Suprapubic skin (tissue), 3 donors: ENCODE measurements around the gene TMEM179.

Experiments
- CTCF ChIP-seq, 2 donors: fragments of 200-600 bp in 1 of 2; fragments of 450-650 bp in 1 of 2; sonication (generic) in 1 of 2; IDR thresholded peaks; one replicate each; pipeline ENCODE4 v1.5.1; 2016 to 2019; ENCODE audit warnings: antibody characterized with exemption in 2 of 2, mild to moderate bottlenecking in 1 of 2, moderate library complexity in 1 of 2
- POLR2A ChIP-seq, 2 donors: fragments of 450-650 bp; IDR thresholded peaks; one replicate each; pipeline ENCODE4 v1.6.1; 2017; ENCODE audit warnings: antibody characterized with exemption in 2 of 2, mild to moderate bottlenecking in 2 of 2, moderate library complexity in 2 of 2

- no peak for TF ChIP-seq CTCF (IDR thresholded peaks at IDR 0.05)
- TF ChIP-seq POLR2A (IDR thresholded peaks at IDR 0.05) = no peak
Measured at GRCh38 chr14:104651876-104652260, 47.3 kb upstream of the TMEM179 start.
